HG03139 (cell line): ENCODE data around the gene LDLRAD3.

Source experiments
- ATAC-seq: cut with Tn5 transposase; IDR thresholded peaks from one replicate; pipeline ENCODE4 v1.9.1; 2021; ENCODE audit not compliant: unreplicated experiment

The LDLRAD3 gene

DNA sequence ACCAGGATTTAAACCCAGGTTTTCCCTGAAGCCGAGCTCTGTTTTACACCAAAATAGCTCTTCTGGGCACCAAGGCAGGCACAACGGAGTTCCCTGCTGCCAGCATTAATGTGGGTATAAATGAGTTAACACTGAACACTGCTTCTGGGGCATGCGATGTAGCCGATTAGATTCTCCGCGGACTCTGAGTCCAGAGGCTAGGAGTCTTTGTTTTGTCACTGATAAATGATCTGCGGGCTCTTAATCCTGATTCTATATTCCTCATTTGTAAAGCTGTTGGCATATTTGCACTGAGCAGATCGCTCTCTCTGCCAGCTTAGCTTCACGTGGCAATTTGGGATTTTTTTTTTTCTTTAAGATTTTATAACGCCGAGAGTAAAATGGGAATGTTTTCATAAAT lies 16.8 kb upstream of the LDLRAD3 start:
- no peak for ATAC-seq

DNA sequence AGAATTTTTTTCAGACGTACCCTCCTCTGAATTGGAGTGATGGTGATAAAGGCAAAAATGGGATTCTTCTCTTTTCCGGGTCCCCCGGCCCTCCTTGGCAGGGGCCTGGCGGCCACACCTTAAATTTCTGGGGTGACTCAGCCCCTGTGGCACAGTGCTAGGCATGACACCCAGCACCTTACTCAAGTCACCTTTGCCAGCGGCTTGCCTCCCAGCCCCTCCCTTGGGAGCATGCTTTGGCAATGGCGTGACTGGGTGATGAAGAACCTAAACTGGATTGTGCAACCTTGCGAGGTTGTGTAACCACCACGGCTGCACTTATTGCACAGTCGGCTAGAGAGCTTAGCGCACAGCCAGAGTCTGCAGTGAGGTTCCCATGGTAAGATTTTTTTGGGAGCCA lies 16.2 kb upstream of the LDLRAD3 start:
- no peak for ATAC-seq

DNA sequence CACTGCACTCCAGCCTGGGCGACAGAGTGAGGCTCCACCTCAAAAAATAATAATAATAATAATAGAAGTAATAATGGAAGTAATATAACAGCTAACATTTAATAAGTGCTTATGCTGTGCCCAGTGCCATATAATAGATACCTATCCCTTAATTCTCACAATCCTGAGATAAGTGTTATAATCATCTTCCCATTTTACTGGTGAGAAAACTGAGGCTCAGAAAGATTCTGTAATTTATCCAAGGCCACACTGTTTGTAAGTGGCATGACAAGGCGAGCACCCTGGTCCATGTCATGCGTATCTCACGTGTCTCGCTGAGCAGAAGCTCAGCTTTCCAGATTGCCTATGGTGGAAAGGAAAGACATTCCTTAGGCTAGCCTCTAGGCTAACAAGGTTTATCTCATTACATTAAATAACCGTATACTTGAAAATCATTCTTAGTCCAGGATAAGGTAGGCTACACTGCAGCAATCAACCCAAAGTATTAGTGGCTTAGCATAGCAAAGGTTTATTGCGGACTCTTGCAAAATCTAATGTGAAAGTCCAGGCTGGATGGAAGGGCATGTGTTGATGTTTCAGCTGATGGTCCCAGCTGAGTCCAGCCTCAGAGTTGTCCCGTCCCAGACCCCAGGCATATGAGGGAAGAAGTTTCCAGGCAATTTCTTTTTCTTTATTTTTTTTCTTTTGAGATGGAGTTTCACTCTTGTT lies 15.0 kb upstream of the LDLRAD3 start:
- no peak for ATAC-seq

DNA sequence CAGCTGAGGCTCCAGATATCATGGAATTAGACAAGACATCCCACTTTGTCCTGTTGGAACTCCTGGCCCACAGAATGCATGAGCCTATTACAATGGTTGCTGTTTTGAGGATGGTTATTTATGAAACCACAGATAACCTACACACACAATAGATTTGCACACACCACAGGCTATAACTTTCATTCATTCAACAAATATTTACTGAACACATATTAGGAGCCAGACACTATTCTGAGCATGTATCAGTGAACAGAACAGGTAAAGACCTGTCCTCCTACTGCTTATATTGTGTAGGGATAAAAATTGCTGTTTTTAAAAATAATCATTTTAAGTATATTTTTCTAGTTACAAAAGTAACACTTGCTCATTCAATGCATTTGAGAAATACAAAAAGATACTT lies 13.4 kb upstream of the LDLRAD3 start:
- no peak for ATAC-seq

DNA sequence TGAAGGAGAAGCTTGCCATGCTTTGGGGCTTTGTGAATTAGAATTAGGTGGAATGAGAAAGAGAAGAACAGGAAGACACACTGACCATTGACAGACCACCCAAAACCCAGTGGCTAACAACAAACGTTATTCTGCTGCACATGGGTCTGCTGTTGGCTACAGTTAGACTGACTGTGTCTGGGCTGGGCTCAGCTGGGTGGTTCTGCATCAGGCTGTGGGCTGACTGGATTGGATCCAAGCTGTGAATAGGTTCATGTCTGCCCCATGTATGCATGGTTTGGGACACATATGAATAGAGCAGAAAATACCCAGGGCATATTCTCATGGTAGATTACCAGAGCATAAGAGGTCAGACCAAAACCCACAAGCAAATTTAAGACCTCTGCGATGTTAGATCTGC lies 11.7 kb upstream of the LDLRAD3 start:
- no peak for ATAC-seq

DNA sequence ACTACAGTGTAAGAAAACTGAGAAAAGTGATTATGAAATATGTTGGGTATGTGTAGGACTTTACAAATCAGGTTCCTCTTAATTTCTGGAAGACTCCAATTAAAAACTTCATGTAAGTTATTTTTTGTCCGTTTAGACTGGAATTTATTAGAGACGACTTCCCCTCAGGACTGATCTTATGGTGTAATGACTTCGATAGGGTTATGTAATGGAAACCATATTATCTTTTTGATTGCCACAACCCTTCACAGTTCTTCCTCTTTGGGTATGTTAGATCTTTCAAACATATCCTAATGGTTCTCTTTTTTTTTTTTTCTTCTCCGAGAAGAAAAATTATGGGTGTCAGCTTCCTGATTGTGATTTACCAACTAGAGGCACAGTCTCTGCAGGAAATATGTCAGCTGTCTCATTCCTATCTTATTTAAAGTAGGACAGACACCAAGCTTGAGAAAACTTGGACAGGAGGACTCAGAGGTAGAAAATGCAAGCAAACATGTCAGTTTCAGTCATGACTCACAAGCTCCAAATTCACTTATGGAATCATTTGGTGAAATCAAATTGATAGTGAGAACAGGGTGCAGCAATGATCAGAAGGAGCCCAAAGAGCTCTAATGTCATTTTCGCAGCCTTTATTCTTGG lies 11.1 kb upstream of the LDLRAD3 start:
- ATAC-seq = no peak

DNA sequence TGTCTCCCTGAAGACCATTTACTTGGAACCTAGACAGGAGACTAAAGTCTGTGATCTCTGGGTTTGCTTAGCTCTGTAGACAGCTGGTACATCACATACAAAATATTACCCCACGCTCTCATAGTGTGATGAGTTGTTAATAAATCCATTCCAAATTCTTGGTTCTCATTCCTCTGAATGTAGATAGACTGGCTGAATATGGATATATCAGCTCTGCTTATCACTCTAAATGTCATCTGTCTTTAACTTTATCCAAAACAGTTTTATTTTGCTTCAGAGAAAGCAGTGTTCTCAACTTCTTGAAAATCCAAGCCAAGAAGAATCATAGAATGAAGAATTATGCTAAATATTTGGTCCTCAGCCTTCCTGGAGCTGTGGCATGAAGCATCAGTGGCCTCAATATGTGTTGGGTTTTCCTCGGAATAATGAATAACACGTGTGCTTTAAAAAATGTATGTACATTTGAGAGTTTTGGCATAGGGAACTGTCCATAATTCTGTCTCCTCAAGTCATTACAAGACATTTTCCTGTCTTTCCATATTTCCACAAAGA lies 10.5 kb upstream of the LDLRAD3 start:
- no peak for ATAC-seq

DNA sequence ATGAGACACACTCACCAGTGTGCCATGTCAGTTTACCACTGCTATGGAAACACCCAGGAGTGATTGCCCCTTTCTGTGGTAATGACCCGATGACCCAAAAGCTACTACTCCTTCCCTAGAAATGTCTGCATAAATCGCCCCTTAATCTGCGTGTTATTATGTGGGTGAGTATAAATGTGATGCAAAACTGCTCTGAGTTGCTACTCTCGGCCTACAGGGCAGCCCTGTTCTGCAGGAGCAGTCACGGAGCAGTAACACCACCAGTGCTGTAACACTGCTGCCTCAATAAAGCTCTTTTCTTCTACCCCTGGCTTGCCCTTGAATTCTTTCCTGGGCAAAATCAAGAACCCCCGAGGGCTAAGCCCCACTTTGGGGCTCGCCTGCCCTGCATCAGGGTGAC lies 9.6 kb upstream of the LDLRAD3 start:
- no peak for ATAC-seq

DNA sequence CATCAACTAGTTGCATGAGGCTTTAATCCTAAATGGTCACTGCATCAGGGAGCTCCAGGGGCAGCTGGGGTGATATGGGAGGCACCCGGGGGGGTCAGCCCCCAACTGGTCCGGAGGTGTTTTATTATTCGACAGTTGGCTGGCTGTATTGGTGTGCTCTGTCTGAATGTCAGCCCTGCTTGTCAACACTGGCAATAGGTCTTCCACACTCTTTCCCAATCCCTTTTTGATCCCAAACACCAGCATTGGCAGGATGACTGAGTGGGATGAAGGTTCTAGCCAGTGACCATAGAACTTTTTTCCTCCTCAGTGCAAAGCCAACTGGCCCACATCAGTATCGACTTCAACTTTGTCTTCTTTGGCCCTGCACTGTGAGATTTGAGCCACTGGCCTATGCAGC lies 8.9 kb upstream of the LDLRAD3 start:
- ATAC-seq = no peak

DNA sequence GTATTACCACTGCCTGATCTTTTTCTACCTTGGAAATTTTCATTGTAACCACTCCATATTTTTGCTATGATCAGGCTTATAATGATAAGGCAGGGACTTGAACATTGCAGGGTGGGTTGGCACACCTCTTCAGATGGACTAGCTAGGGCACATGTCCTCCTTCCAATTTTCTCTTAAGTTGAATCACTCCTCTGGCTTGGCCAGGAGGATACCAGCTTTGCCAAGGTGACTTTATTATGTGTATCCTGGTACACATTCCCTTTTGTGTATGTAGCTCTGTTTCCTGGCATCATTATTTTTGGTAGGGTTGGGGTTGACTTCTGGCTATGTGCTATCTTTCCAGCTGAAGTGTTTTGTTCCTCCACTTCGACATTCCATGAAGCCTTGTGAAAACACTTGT lies 8.5 kb upstream of the LDLRAD3 start:
- no peak for ATAC-seq

DNA sequence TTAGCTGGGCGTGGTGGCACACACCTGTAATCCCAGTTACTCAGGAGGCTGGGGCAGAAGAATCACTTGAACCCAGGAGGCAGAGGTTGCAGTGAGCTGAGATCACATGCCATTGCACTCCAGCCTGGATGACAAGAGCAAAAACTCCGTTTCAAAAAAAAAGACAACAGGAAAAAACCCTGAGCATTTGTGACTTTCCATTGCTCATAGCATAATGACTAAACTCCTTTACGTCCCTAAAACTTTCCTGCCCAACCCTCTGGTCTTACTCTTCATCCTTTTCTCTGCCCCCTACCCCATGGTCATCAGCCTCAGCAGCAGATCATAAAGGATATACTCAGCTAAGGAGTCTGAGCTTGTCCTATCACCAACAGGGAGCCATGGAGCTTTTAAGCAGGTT lies 6.8 kb upstream of the LDLRAD3 start:
- ATAC-seq = no peak

DNA sequence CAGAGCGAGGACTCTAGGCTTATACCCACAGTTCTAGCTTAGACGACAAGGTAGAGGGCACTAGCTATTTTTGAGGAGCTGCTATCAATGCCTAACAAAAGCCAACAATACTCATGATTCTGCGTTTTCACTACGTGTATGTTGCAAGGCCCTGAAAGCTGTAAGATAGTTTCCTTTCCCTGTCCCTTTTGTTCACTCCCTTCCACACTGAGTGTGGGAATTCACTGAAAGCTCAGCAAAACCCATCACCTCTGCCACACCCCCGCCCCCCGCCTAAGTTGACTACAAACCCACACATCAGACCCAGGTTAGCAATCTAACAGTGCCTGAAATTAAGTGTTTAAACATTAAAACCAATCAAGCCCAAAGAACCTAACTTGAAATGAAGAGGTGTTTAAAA lies 6.2 kb upstream of the LDLRAD3 start:
- no peak for ATAC-seq

DNA sequence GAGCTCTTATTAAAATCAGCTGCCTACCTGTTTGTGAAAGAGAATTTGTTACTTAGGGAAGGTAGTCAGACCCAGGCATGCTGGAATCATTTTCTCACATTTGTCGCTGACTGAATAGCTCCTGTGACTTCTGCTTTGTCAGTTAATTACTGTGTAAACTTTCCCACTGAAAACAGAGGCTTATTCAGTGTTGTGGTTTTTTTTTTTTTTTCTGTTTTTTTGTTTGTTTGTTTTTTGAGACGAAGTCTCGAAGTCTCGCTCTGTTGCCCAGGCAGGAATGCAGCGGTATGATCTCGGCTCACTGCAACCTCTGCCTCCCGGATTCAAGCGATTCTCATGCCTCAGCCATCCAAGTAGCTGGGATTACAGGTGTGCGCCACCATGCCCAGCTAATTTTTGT lies 5.6 kb upstream of the LDLRAD3 start:
- ATAC-seq = no peak

DNA sequence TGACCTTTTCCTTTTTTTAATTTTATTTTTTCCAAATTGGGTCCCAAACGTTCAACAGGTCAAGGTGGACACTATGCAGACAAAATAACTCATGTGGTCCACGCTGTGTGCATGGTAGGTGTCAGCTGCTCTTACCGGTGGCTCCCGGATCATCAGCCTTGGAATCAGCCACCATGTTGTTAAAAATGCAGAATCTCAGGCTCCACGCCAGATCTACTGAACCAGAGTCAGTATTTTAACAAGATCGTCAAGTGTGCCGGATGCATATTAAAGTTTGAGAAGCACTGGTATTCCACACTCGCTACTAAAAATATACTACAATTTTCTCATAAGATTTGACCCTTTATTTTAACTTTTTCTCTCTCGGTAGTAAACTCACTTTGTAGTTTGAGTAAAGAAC lies 553 bp upstream of the LDLRAD3 start:
- ATAC-seq = no peak

DNA sequence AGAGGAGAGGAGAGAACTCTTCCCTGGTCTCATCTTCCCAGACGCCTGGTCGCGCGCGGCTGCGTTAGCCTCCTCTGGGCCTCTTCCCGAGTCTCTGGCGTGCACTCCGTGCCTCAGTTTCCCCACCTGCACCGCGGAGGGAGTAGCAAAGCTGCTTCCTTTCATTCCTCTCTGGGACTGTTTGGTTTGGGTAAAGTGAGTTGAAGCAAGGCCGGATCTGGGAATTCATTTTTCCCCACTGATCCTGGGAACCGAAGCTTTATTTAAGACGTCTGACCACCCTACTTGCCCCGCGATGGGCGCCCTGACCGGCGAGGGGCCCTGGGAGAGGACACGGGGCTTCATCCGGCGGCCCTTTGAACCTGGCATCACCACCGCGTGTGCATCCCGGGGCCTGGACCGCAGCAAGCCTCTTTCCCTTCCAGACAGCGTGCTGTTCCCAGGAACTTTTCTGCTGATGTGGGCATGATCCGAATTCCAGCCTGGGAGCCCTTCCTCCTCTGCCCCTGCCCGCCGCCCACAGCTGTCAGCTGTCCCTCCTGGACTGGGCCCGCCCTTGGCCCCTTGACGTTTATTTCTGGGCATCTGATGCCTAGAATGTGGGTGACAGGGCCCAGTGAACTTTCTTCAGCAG lies 758 bp downstream of the LDLRAD3 start:
- ATAC-seq = no peak

DNA sequence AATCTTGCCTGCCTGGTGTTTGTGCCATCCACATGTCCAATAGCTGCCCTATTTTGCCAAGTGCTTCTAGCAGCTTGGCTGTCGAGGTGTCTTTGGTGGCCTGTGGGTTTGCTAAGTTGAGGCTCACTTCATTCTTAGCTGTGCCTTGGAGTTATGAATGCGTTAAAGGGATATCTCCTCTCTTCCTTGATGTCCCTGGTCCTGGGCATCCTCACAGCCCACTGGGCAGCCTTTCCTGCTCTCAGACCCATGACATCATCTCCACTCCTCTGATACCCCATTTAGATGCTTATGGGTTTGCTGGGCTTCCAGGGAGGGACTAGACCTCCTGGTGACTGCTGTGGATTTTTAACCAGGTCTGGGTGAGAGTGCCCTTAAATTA lies 1.3 kb downstream of the LDLRAD3 start:
- ATAC-seq = no peak

DNA sequence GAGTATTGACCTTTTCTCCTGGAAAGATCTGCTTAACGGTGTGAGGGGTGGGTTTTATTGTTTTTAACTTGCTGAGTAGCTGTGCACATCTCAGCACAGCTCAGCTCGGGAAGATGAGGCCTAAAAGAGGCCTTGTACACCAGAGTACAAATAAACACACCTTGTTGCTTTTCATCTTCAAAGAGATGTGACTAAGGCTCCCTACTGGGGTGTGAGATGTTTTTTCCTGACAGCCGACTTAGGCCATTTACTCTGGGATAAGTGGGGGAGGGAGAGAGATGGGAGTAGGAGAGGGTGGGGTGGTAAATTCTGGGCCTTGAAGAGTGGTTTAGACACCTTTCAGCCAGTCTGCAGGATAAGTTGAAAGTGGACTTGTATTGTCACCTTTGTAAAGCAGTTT lies 2.9 kb downstream of the LDLRAD3 start:
- ATAC-seq = no peak

DNA sequence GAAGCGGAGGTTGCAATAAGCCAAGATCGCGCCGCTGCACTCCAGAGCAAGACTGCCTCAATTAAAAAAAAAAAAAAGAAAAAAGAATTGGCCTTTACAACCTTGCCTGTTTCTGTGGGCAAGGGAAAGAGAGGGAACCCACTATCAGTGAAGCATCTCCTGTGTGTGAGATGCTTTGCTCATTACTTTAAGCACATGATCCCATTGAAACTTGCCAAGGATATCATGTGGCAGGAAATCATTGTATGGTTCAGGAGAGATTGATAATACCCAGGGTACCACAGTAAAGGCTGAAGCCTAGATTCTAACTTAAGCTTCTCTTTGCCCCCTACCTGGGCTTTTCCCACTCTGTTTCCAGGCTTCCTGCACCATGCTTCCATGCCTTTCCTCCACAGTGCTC lies 3.6 kb downstream of the LDLRAD3 start:
- ATAC-seq = no peak

DNA sequence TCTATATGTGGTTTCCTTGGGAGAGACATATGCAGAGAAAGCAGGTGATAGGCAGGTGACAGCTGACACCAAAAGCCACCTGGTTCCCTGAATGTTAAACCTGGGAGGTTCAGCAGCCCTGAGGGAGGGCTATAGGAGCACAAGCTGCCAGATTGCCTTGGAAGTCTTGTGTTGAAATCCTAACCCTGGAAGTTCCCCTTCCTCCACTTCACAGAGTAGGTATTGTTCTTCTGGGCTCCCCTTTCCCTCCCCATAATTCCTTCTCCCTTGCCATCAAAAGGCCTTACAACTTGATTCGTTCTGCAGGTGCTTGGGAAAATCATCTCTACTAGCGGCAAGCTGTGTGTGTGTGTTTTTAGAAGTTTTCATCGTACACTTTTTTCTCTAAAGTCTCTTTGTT lies 5.4 kb downstream of the LDLRAD3 start:
- ATAC-seq = no peak

DNA sequence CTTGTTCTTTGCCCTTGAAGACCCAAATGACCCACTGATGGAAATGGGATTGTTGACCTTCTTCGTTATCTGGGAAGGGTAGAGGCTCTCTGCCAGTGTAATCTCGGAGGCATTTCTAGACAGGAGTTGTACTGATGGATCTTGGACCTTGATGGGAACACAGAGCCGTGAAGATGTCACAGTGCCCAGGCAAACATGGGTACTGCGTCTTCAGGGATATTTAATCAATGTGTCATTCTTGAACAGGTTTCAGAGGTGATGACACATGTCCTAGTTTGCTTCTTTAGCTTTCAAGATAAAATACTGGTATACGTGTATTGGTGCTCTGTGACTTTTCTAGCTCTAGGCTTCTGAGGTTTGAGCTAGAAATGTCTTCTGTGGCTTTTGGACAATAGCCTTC lies 6.2 kb downstream of the LDLRAD3 start:
- no peak for ATAC-seq

DNA sequence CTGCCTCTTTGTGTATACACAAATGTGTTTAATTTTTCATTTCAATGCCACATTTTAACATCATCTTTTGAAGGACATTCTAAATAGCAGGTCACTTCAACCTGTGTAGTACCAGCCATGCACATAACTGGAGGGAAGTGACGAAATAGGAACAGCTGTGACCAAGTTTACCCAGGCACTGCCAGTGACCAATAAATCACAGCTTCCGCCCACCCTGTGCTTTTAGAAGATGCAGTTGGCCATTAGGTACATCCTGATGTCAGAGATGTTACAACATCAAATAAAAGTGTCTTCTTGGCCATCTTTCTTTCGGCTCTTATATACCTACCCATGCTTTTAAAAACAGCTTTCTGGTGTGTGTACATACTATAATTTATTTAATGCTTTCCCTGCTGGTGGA lies 7.8 kb downstream of the LDLRAD3 start:
- no peak for ATAC-seq

DNA sequence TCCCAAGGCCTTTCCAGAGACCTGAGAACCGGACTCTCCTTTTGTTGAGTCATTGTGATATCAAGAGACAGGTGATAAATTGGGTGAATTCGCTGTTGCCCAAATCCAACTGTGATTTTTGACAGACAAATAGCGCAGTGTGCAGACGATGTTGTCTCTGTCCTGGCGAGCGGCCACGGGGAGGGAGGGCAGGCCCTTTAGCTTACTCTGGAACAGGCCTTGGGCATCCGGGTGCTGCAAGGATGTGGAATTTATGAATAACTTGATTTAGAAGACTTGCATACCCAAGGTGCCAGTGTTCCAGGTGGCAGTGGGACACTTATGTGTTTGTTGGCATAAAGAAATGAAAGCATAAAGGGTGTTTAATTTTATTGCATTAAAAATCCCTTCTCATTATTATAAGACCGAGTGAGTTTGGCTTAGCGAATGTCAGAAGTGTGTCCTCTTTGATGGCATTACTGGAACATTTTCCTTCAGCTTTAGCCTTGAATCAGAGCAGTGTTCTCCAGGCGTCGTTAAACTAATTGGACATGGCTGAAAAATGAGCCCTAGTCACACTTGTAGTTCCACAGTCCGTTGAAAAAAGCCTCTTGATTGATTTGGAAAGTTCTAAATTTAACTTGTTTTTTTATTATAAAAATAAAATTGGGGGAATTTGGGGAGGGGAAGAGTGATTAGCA lies 9.4 kb downstream of the LDLRAD3 start:
- ATAC-seq = no peak
